Ammon's horn (tissue), 1 donor: ENCODE measurements around the gene PRAMEF20.
A peak's percentile ranks its signal among the peaks of the same experiment; 100 is the strongest.

Source experiments
- DNase-seq: peaks from one replicate; pipeline ENCODE4 v3.0.0-alpha.2; 2016; ENCODE audit warnings: low spot score

Gene PRAMEF20

GRCh38 chr1:13462682-13463081 lies 52.4 kb downstream of the PRAMEF20 start:
- DNase-seq = no peak

GRCh38 chr1:13465515-13465914 lies 55.3 kb downstream of the PRAMEF20 start:
- no peak for DNase-seq

- DNase-seq = peak; percentile 15
Measured at GRCh38 chr1:13469343-13469742, 59.1 kb downstream of the PRAMEF20 start.
